GM12801 (cell line): ENCODE measurements around the gene C12orf43.

ENCODE experiments used
- CTCF ChIP-seq: IDR thresholded peaks from one replicate; pipeline ENCODE4 v1.5.1; 2011; ENCODE audit warnings: control low read depth; ENCODE audit not compliant: insufficient read length; ENCODE audit errors: extremely low read depth

The C12orf43 gene

GRCh38 chr12:120950807-120951206 lies 65.5 kb downstream of the C12orf43 start:
- no peak for TF ChIP-seq CTCF
